ENCODE measurements around the gene ZNF33A. TPM values are rescaled to one million over a fixed set of nuclear protein-coding genes. Genes with fewer than 3 reads are reported as not detected.
"Not testable (repeated sequence)": the region's sequence is repeated elsewhere in the genome, so short reads cannot be mapped to it uniquely, and the experiment has no call there.

Gene ZNF33A
- total RNA-seq, 1 donor from 2014 or later = 12.5 TPM

DNA sequence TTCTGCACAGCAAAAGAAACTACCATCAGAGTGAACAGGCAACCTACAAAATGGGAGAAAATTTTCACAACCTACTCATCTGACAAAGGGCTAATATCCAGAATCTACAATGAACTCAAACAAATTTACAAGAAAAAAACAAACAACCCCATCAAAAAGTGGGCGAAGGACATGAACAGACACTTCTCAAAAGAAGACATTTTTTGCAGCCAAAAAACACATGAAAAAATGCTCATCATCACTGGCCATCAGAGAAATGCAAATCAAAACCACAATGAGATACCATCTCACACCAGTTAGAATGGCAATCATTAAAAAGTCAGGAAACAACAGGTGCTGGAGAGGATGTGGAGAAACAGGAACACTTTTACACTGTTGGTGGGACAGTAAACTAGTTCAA is 10.0 kb upstream of the ZNF33A start:
- not testable (repeated sequence) for H3K36me3 ChIP-seq (ENCODE audit: control insufficient read depth in 3 of 3, insufficient read depth in 3 of 3, low read length in 3 of 3); H3K4me3 ChIP-seq (ENCODE audit: low read length in 3 of 3); H3K27me3 ChIP-seq (ENCODE audit: control insufficient read depth in 3 of 3, insufficient read depth in 3 of 3, low read length in 3 of 3); H3K27ac ChIP-seq (ENCODE audit: low read depth, low read length); H3K4me1 ChIP-seq (ENCODE audit: control insufficient read depth in 3 of 3, insufficient read depth in 3 of 3, low read length in 3 of 3); H3K9ac ChIP-seq (ENCODE audit: low read depth in 1 of 3, low read length in 3 of 3); H3K9me3 ChIP-seq (ENCODE audit: control insufficient read depth in 3 of 3, low read length in 3 of 3)

GRCh38 chr10:38003026-38003425 is 7.4 kb upstream of the ZNF33A start:
- no peaks in the 10 kb centered on the region for H3K27me3 ChIP-seq (ENCODE audit: control insufficient read depth in 3 of 3, insufficient read depth in 3 of 3, low read length in 3 of 3)
- H3K4me3 ChIP-seq (ENCODE audit: low read length in 3 of 3) = no peak overlapping the region
- no peaks in the 10 kb centered on the region for H3K36me3 ChIP-seq (ENCODE audit: control insufficient read depth in 3 of 3, insufficient read depth in 3 of 3, low read length in 3 of 3)
- no peak overlapping the region for H3K27ac ChIP-seq (ENCODE audit: low read depth, low read length)
- no peaks in the 10 kb centered on the region for H3K9me3 ChIP-seq (ENCODE audit: control insufficient read depth in 3 of 3, low read length in 3 of 3)
- no peak overlapping the region for H3K9ac ChIP-seq (ENCODE audit: low read depth in 1 of 3, low read length in 3 of 3)
- H3K4me1 ChIP-seq (ENCODE audit: control insufficient read depth in 3 of 3, insufficient read depth in 3 of 3, low read length in 3 of 3) = no peaks in the 10 kb centered on the region

DNA sequence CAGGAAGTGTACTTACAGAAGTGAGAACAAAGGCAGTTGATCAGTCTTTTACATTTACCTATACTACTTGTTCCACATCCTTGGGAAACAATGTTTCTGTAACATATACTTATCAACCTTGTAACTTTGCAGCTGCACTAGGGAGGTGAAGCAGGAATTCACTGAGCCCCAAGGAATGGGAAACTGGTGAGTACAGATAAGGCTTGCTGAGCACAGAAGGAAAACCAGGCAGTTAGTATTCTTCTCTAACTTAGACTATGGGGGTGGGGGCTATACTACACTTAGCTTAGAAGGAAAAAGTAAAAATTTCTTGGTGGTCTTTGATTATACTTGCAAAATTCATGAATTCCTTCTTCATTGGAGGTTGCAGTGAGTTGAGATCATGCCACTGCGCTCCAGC is 6.9 kb upstream of the ZNF33A start:
- H3K9ac ChIP-seq (ENCODE audit: low read depth in 1 of 3, low read length in 3 of 3) = no peak overlapping the region
- H3K9me3 ChIP-seq (ENCODE audit: control insufficient read depth in 3 of 3, low read length in 3 of 3) = no peaks in the 10 kb centered on the region
- no peaks in the 10 kb centered on the region for H3K36me3 ChIP-seq (ENCODE audit: control insufficient read depth in 3 of 3, insufficient read depth in 3 of 3, low read length in 3 of 3)
- H3K27me3 ChIP-seq (ENCODE audit: control insufficient read depth in 3 of 3, insufficient read depth in 3 of 3, low read length in 3 of 3) = no peaks in the 10 kb centered on the region
- H3K4me1 ChIP-seq (ENCODE audit: control insufficient read depth in 3 of 3, insufficient read depth in 3 of 3, low read length in 3 of 3) = no peaks in the 10 kb centered on the region
- no peak overlapping the region for H3K4me3 ChIP-seq (ENCODE audit: low read length in 3 of 3)
- H3K27ac ChIP-seq (ENCODE audit: low read depth, low read length) = no peak overlapping the region

- Histone ChIP-seq H3K27me3 (ENCODE audit: control insufficient read depth in 3 of 3, insufficient read depth in 3 of 3, low read length in 3 of 3) (no peaks in the 10 kb centered on the region), H3K36me3 (ENCODE audit: control insufficient read depth in 3 of 3, insufficient read depth in 3 of 3, low read length in 3 of 3) (no peaks in the 10 kb centered on the region), H3K4me3 (ENCODE audit: low read length in 3 of 3) (no peak overlapping the region), H3K9me3 (ENCODE audit: control insufficient read depth in 3 of 3, low read length in 3 of 3) (no peaks in the 10 kb centered on the region), H3K27ac (ENCODE audit: low read depth, low read length) (no peak overlapping the region), H3K9ac (ENCODE audit: low read depth in 1 of 3, low read length in 3 of 3) (no peak overlapping the region), H3K4me1 (ENCODE audit: control insufficient read depth in 3 of 3, insufficient read depth in 3 of 3, low read length in 3 of 3) (peaks cover 6 to 9% (median 7%) of the 10 kb centered on the region in 3 donors)
Observed at GRCh38 chr10:38007551-38007950, 2.9 kb upstream of the ZNF33A start.

DNA sequence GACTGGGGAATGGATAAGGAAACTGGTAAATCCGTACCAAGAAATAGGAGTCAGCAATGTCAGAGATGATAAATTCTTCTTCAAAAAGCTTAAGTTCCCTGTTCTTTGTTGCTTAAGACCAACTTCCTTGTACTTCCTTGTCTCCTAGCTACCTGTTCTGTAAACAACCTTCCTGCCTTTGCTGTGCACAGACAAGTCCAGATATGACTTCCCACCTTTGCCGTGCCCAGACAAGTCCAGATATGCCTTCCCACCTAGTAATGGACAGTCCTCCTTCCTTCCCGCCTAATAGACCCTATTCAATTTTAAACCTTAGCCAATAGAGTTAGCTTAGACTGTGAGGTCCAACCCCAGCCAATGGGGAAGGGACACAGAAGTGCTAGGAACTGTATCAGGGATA is 2.5 kb upstream of the ZNF33A start:
- H3K9ac ChIP-seq (ENCODE audit: low read depth in 1 of 3, low read length in 3 of 3) = no peak overlapping the region
- H3K27ac ChIP-seq (ENCODE audit: low read depth, low read length) = no peak overlapping the region
- no peaks in the 10 kb centered on the region for H3K9me3 ChIP-seq (ENCODE audit: control insufficient read depth in 3 of 3, low read length in 3 of 3)
- no peaks in the 10 kb centered on the region for H3K27me3 ChIP-seq (ENCODE audit: control insufficient read depth in 3 of 3, insufficient read depth in 3 of 3, low read length in 3 of 3)
- no peak overlapping the region for H3K4me3 ChIP-seq (ENCODE audit: low read length in 3 of 3)
- H3K4me1 ChIP-seq (ENCODE audit: control insufficient read depth in 3 of 3, insufficient read depth in 3 of 3, low read length in 3 of 3) = peaks cover 6 to 9% (median 7%) of the 10 kb centered on the region in 3 donors
- H3K36me3 ChIP-seq (ENCODE audit: control insufficient read depth in 3 of 3, insufficient read depth in 3 of 3, low read length in 3 of 3) = no peaks in the 10 kb centered on the region

DNA sequence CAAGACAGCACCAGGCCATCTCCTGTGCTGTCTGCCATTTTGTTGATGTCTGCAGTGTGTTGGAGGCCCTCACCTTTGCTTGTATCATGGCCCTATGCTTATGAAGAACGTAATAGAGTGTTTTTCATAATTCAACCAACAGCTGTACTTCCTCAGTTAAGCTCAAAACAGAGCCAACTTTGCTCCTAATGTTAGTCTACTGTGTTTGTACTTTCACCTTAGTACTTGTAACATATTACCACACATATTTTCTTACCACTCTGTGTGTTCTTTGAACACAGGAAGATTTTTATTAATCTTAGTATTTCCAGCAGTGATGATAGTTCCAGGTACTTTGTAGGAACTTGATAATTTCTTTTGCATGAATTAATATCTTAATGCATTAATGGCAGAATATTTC is 5.9 kb downstream of the ZNF33A start:
- Histone ChIP-seq H3K9me3 (ENCODE audit: control insufficient read depth in 3 of 3, low read length in 3 of 3) (no peaks in the 10 kb centered on the region), H3K4me1 (ENCODE audit: control insufficient read depth in 3 of 3, insufficient read depth in 3 of 3, low read length in 3 of 3) (peaks cover 6% of the 10 kb centered on the region in 3 donors), H3K9ac (ENCODE audit: low read depth in 1 of 3, low read length in 3 of 3) (no peak overlapping the region), H3K36me3 (ENCODE audit: control insufficient read depth in 3 of 3, insufficient read depth in 3 of 3, low read length in 3 of 3) (peaks cover 9 to 37% (median 30%) of the 10 kb centered on the region in 3 donors), H3K27ac (ENCODE audit: low read depth, low read length) (no peak overlapping the region), H3K27me3 (ENCODE audit: control insufficient read depth in 3 of 3, insufficient read depth in 3 of 3, low read length in 3 of 3) (no peaks in the 10 kb centered on the region), H3K4me3 (ENCODE audit: low read length in 3 of 3) (no peak overlapping the region)

DNA sequence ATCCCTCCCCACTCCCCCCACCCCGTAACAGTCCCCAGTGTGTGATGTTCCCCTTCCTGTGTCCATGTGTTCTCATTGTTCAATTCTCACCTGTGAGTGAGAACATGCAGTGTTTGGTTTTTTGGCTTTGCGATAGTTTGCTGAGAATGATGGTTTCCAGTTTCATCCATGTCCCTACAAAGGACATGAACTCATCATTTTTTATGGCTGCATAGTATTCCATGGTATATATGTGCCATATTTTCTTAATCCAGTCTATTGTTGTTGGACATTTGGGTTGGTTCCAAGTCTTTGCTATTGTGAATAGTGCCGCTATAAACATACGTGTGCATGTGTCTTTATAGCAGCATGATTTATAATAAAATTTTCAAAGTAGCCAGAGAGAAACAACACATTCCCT is 8.6 kb downstream of the ZNF33A start:
- peaks cover 9 to 42% (median 31%) of the 10 kb centered on the region in 3 donors for H3K36me3 ChIP-seq (ENCODE audit: control insufficient read depth in 3 of 3, insufficient read depth in 3 of 3, low read length in 3 of 3)
- not testable (repeated sequence) for H3K9ac ChIP-seq (ENCODE audit: low read depth in 1 of 3, low read length in 3 of 3); H3K4me1 ChIP-seq (ENCODE audit: control insufficient read depth in 3 of 3, insufficient read depth in 3 of 3, low read length in 3 of 3); H3K27me3 ChIP-seq (ENCODE audit: control insufficient read depth in 3 of 3, insufficient read depth in 3 of 3, low read length in 3 of 3); H3K9me3 ChIP-seq (ENCODE audit: control insufficient read depth in 3 of 3, low read length in 3 of 3); H3K27ac ChIP-seq (ENCODE audit: low read depth, low read length); H3K4me3 ChIP-seq (ENCODE audit: low read length in 3 of 3)

DNA sequence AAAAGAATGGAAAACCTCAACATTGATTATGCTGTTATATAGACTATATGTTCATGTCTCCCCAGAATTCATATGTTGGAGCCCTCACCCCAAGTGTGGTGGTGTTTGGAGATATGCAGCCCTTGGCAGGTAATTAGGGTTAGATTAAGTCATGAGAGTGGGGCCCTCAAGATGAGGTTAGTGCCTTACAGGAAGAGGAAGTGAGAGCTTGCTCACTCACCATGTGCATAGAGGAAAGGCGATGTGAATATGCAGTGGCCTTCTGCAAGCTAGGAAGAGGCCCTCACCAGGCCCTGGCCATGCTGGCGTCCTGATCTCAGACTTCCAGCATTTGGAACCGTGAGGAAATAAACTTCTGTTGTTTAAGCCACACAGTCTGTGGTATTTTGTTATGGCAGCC is 14.8 kb downstream of the ZNF33A start:
- Histone ChIP-seq H3K27ac (ENCODE audit: low read depth, low read length) (no peak overlapping the region), H3K4me3 (ENCODE audit: low read length in 3 of 3) (no peak overlapping the region), H3K27me3 (ENCODE audit: control insufficient read depth in 3 of 3, insufficient read depth in 3 of 3, low read length in 3 of 3) (no peaks in the 10 kb centered on the region), H3K4me1 (ENCODE audit: control insufficient read depth in 3 of 3, insufficient read depth in 3 of 3, low read length in 3 of 3) (no peaks in the 10 kb centered on the region), H3K36me3 (ENCODE audit: control insufficient read depth in 3 of 3, insufficient read depth in 3 of 3, low read length in 3 of 3) (peaks cover 6 to 34% (median 31%) of the 10 kb centered on the region in 3 donors), H3K9ac (ENCODE audit: low read depth in 1 of 3, low read length in 3 of 3) (no peak overlapping the region), H3K9me3 (ENCODE audit: control insufficient read depth in 3 of 3, low read length in 3 of 3) (no peaks in the 10 kb centered on the region)

GRCh38 chr10:38027986-38028385 is 17.5 kb downstream of the ZNF33A start:
- Histone ChIP-seq H3K4me1 (ENCODE audit: control insufficient read depth in 3 of 3, insufficient read depth in 3 of 3, low read length in 3 of 3) (no peaks in the 10 kb centered on the region), H3K4me3 (ENCODE audit: low read length in 3 of 3) (no peak overlapping the region), H3K36me3 (ENCODE audit: control insufficient read depth in 3 of 3, insufficient read depth in 3 of 3, low read length in 3 of 3) (peaks cover 6 to 38% (median 32%) of the 10 kb centered on the region in 3 donors), H3K9ac (ENCODE audit: low read depth in 1 of 3, low read length in 3 of 3) (no peak overlapping the region), H3K27me3 (ENCODE audit: control insufficient read depth in 3 of 3, insufficient read depth in 3 of 3, low read length in 3 of 3) (no peaks in the 10 kb centered on the region), H3K27ac (ENCODE audit: low read depth, low read length) (no peak overlapping the region), H3K9me3 (ENCODE audit: control insufficient read depth in 3 of 3, low read length in 3 of 3) (no peaks in the 10 kb centered on the region)

DNA sequence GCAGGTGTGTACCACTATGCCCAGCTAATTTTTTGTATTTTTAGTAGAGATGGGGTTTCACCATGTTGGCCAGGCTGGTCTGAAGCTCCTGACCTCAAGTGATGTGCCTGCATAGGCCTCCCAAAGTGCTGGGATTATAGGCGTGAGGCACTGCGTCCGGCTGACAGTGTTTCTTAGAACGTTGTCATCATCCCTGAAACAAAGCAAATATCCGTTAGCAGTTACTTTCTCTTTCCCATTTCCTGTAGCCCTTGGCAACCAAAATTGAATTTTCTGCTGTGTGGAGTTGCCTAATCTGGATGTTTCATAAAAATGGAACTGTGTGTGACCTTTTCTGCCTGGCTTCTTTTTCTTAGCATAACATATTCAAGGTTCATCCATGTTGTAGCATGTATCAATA is 22.4 kb downstream of the ZNF33A start:
- Histone ChIP-seq H3K9me3 (ENCODE audit: control insufficient read depth in 3 of 3, low read length in 3 of 3) (no peaks in the 10 kb centered on the region), H3K36me3 (ENCODE audit: control insufficient read depth in 3 of 3, insufficient read depth in 3 of 3, low read length in 3 of 3) (peaks cover 11 to 33% (median 19%) of the 10 kb centered on the region in 3 donors)

More for the DNA sequence above, 22.4 kb downstream of the ZNF33A start:
- peak overlapping the region; percentile 56 for H3K27ac ChIP-seq (ENCODE audit: low read depth, low read length)
- H3K9ac ChIP-seq (ENCODE audit: low read depth in 1 of 3, low read length in 3 of 3) = no peak overlapping the region
- H3K4me1 ChIP-seq (ENCODE audit: control insufficient read depth in 3 of 3, insufficient read depth in 3 of 3, low read length in 3 of 3) = no peaks in the 10 kb centered on the region
- no peak overlapping the region for H3K4me3 ChIP-seq (ENCODE audit: low read length in 3 of 3)
- H3K27me3 ChIP-seq (ENCODE audit: control insufficient read depth in 3 of 3, insufficient read depth in 3 of 3, low read length in 3 of 3) = no peaks in the 10 kb centered on the region

Measured in skeletal muscle tissue (tissue), 4 donors.